Measurements from ENCODE around the gene NATD1. TPM values are rescaled to one million over a fixed set of nuclear protein-coding genes. Genes with fewer than 3 reads are reported as not detected.

Gene NATD1
- total RNA-seq, 1 experiment from 2014 or later = 0.81 TPM

- DNase-seq (ENCODE audit: low spot score) = peak; percentile 67
These were observed 22.5 kb upstream of the NATD1 start for GRCh38 chr17:21275579-21276263.

- DNase-seq (ENCODE audit: low spot score) = no peak
These were observed 21.9 kb upstream of the NATD1 start for GRCh38 chr17:21275047-21275578.

GRCh38 chr17:21272881-21273792, 19.9 kb upstream of the NATD1 start:
- DNase-seq (ENCODE audit: low spot score) = no peak

- no peak for DNase-seq (ENCODE audit: low spot score)
These were observed 19.0 kb upstream of the NATD1 start for GRCh38 chr17:21272250-21272649.

- no peak for DNase-seq (ENCODE audit: low spot score)
These were observed 18.4 kb upstream of the NATD1 start for GRCh38 chr17:21271454-21272183.

GRCh38 chr17:21269394-21269793, 16.2 kb upstream of the NATD1 start:
- no peak for DNase-seq (ENCODE audit: low spot score)

- DNase-seq (ENCODE audit: low spot score) = no peak
These were observed 15.5 kb upstream of the NATD1 start for GRCh38 chr17:21268596-21269188.

GRCh38 chr17:21263376-21263775, 10.2 kb upstream of the NATD1 start:
- no peak for DNase-seq (ENCODE audit: low spot score)

GRCh38 chr17:21262259-21262993, 9.2 kb upstream of the NATD1 start:
- DNase-seq (ENCODE audit: low spot score) = no peak

GRCh38 chr17:21258593-21258992, 5.4 kb upstream of the NATD1 start:
- DNase-seq (ENCODE audit: low spot score) = no peak

GRCh38 chr17:21253646-21254441, 634 bp upstream of the NATD1 start:
- no peak for DNase-seq (ENCODE audit: low spot score)

GRCh38 chr17:21252289-21252795, 868 bp downstream of the NATD1 start:
- no peak for DNase-seq (ENCODE audit: low spot score)

- DNase-seq (ENCODE audit: low spot score) = no peak
These were observed 1.7 kb downstream of the NATD1 start for GRCh38 chr17:21251337-21252010.

- no peak for DNase-seq (ENCODE audit: low spot score)
These were observed 2.4 kb downstream of the NATD1 start for GRCh38 chr17:21250854-21251253.

GRCh38 chr17:21249920-21250703, 3.1 kb downstream of the NATD1 start:
- no peak for DNase-seq (ENCODE audit: low spot score)

GRCh38 chr17:21249086-21249795, 4.0 kb downstream of the NATD1 start:
- DNase-seq (ENCODE audit: low spot score) = no peak

GRCh38 chr17:21248500-21248899, 4.7 kb downstream of the NATD1 start:
- no peak for DNase-seq (ENCODE audit: low spot score)
